GM19099 (cell line): Measurements from ENCODE around the gene TANC1.

ENCODE experiments used
- POLR2A ChIP-seq: IDR thresholded peaks from 3 replicates; pipeline ENCODE4 v1.6.1; 2011; ENCODE audit warnings: low read depth; ENCODE audit not compliant: insufficient read length; ENCODE audit errors: extremely low read depth

Gene TANC1

GRCh38 chr2:159195697-159196096 is 227.3 kb downstream of the TANC1 start:
- TF ChIP-seq POLR2A: no peak

- TF ChIP-seq POLR2A: no peak
Measured at GRCh38 chr2:159196393-159196925, 228.0 kb downstream of the TANC1 start.

GRCh38 chr2:159199236-159199635 is 230.8 kb downstream of the TANC1 start:
- TF ChIP-seq POLR2A: no peak

- TF ChIP-seq POLR2A: no peak
Measured at GRCh38 chr2:159199761-159200465, 231.5 kb downstream of the TANC1 start.

- TF ChIP-seq POLR2A: no peak
Measured at GRCh38 chr2:159200498-159200897, 232.1 kb downstream of the TANC1 start.

GRCh38 chr2:159201360-159202063 is 233.1 kb downstream of the TANC1 start:
- TF ChIP-seq POLR2A: no peak

GRCh38 chr2:159202568-159203071 is 234.2 kb downstream of the TANC1 start:
- no peak for TF ChIP-seq POLR2A

- no peak for TF ChIP-seq POLR2A
Measured at GRCh38 chr2:159204381-159205144, 236.1 kb downstream of the TANC1 start.

GRCh38 chr2:159206736-159207380 is 238.4 kb downstream of the TANC1 start:
- TF ChIP-seq POLR2A: no peak

GRCh38 chr2:159208438-159208837 is 240.0 kb downstream of the TANC1 start:
- no peak for TF ChIP-seq POLR2A

GRCh38 chr2:159209341-159210306 is 241.2 kb downstream of the TANC1 start:
- no peak for TF ChIP-seq POLR2A

- no peak for TF ChIP-seq POLR2A
Measured at GRCh38 chr2:159211447-159212396, 243.3 kb downstream of the TANC1 start.
